OCI-LY3 (cell line): Measurements from ENCODE around the gene ADGRB3.

Experiments used
- EZH2phosphoT487 ChIP-seq: fragments of 200-600 bp; shearing (Covaris generic); IDR thresholded peaks from 2 replicates; pipeline ENCODE4 v1.6.1; 2018; ENCODE audit warnings: antibody characterized with exemption, mixed run types, low read depth
- TF ChIP-seq, protein P1 (sequence below): fragments of 200-600, 300-600 bp; sonication (generic); IDR thresholded peaks from 2 replicates; pipeline ENCODE4 v1.5.1; 2014; ENCODE audit warnings: antibody characterized with exemption, low read length, low read depth

DNA sequence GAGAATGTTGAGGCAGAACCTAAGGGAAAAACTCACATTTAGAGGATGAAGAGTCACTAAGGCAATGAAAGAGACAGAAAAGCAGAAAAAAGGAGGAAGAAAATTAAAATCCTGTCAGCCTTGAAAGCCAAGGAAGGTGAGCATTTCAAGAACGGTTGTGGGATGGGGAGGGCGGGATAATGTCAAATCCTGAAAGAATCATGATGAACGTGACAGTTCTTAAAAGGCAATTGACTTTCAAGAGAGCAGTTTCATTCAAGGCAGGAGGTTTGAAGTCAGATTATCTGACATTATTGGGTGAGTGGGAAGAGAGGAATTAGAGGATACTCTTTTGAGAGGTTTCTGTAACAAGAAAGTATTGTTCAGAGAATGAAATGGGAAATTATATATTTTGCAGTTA, 284.5 kb downstream of the ADGRB3 start:
- TF ChIP-seq, protein P1, sequence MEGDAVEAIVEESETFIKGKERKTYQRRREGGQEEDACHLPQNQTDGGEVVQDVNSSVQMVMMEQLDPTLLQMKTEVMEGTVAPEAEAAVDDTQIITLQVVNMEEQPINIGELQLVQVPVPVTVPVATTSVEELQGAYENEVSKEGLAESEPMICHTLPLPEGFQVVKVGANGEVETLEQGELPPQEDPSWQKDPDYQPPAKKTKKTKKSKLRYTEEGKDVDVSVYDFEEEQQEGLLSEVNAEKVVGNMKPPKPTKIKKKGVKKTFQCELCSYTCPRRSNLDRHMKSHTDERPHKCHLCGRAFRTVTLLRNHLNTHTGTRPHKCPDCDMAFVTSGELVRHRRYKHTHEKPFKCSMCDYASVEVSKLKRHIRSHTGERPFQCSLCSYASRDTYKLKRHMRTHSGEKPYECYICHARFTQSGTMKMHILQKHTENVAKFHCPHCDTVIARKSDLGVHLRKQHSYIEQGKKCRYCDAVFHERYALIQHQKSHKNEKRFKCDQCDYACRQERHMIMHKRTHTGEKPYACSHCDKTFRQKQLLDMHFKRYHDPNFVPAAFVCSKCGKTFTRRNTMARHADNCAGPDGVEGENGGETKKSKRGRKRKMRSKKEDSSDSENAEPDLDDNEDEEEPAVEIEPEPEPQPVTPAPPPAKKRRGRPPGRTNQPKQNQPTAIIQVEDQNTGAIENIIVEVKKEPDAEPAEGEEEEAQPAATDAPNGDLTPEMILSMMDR: no peak
- TF ChIP-seq EZH2phosphoT487: no peak
